Ascending aorta (tissue), 2 donors: ENCODE data around the gene CD163L1. TPM values are rescaled to one million over a fixed set of nuclear protein-coding genes. Genes with fewer than 3 reads are reported as not detected.

ENCODE experiments used
- DNase-seq, 2 donors: peaks; one replicate each; pipeline ENCODE4 v3.0.0-alpha.2; 2019; ENCODE audit warnings: low spot score in 2 of 2
- H3K27ac ChIP-seq, 2 donors: fragments of 200-600 bp; sonication (generic); one replicate each; pipeline ENCODE4 v1.5.1; 2016 to 2017; ENCODE audit warnings: mild to moderate bottlenecking in 1 of 2
- H3K27me3 ChIP-seq: fragments of 200-600 bp; sonication (generic); one replicate; pipeline ENCODE4 v1.5.1; 2017
- H3K36me3 ChIP-seq, 2 donors: fragments of 200-600 bp; sonication (generic); one replicate each; pipeline ENCODE4 v1.5.1; 2016
- H3K4me1 ChIP-seq, 2 donors: fragments of 200-600 bp; sonication (generic); one replicate each; pipeline ENCODE4 v1.5.1; 2016 to 2017; ENCODE audit warnings: mild to moderate bottlenecking in 1 of 2
- H3K4me3 ChIP-seq, 2 donors: fragments of 200-600 bp; sonication (generic); one replicate each; pipeline ENCODE4 v1.5.1; 2016 to 2017; ENCODE audit warnings: mild to moderate bottlenecking in 1 of 2
- H3K9me3 ChIP-seq, 2 donors: fragments of 200-600 bp; sonication (generic); one replicate each; pipeline ENCODE4 v1.5.1; 2016
- CTCF ChIP-seq, 3 experiments: fragments of 200-600 bp in 2 of 3; fragments of 450-650 bp in 1 of 3; sonication (generic) in 2 of 3; IDR thresholded peaks; one replicate each; pipeline ENCODE4 v1.5.1; 2016 to 2019; ENCODE audit warnings: antibody characterized with exemption in 3 of 3, mild to moderate bottlenecking in 1 of 3, moderate library complexity in 1 of 3
- intact Hi-C: fragments of 100-400 bp; cut with DNase I; formaldehyde crosslinking; loops from one replicate; pipeline ENCODE4 v1.15.1; 2023
- total RNA-seq: library from RNA; depleted of rRNA; stranded (reverse); fragments of >200 nt; gene quantifications from one replicate; pipeline ENCODE4 v1.1.0, GENCODE V29; 2016

The CD163L1 gene
- total RNA-seq, 1 donor from 2014 or later = not detected

GRCh38 chr12:7324176-7324575 lies 119.8 kb downstream of the CD163L1 start:
- Histone ChIP-seq H3K36me3 (no peaks in the 10 kb centered on the region), H3K27ac (no peak overlapping the region), H3K4me1 (no peaks in the 10 kb centered on the region), H3K27me3 (no peaks in the 10 kb centered on the region), H3K9me3 (no peaks in the 10 kb centered on the region), H3K4me3 (no peak overlapping the region)
- TF ChIP-seq CTCF (IDR thresholded peaks at IDR 0.05) = no peak
- no peak for DNase-seq
- intact Hi-C loops = no loop called here

GRCh38 chr12:7322599-7322998 lies 121.4 kb downstream of the CD163L1 start:
- intact Hi-C loops = no loop called here
- H3K27me3 ChIP-seq = no peaks in the 10 kb centered on the region
- H3K4me1 ChIP-seq = no peaks in the 10 kb centered on the region
- H3K4me3 ChIP-seq = no peak overlapping the region
- H3K9me3 ChIP-seq = no peaks in the 10 kb centered on the region
- no peak for TF ChIP-seq CTCF (IDR thresholded peaks at IDR 0.05)
- H3K27ac ChIP-seq = no peak overlapping the region
- H3K36me3 ChIP-seq = no peaks in the 10 kb centered on the region
- no peak for DNase-seq

- Histone ChIP-seq H3K27ac (no peak overlapping the region), H3K36me3 (no peaks in the 10 kb centered on the region), H3K4me1 (no peaks in the 10 kb centered on the region), H3K4me3 (no peak overlapping the region), H3K27me3 (no peaks in the 10 kb centered on the region), H3K9me3 (no peaks in the 10 kb centered on the region)
- DNase-seq = no peak
- intact Hi-C loops = no loop called here
- TF ChIP-seq CTCF (IDR thresholded peaks at IDR 0.05) = no peak
Measured at GRCh38 chr12:7321624-7322023, 122.3 kb downstream of the CD163L1 start.

GRCh38 chr12:7319930-7320329 lies 124.0 kb downstream of the CD163L1 start:
- Histone ChIP-seq H3K4me3 (no peak overlapping the region), H3K9me3 (no peaks in the 10 kb centered on the region), H3K27ac (no peak overlapping the region), H3K36me3 (no peaks in the 10 kb centered on the region), H3K4me1 (no peaks in the 10 kb centered on the region), H3K27me3 (no peaks in the 10 kb centered on the region)
- intact Hi-C loops = no loop called here
- TF ChIP-seq CTCF (IDR thresholded peaks at IDR 0.05) = no peak
- no peak for DNase-seq

- no peaks in the 10 kb centered on the region for H3K4me1 ChIP-seq
- no peak for TF ChIP-seq CTCF (IDR thresholded peaks at IDR 0.05)
- no peaks in the 10 kb centered on the region for H3K9me3 ChIP-seq
Measured at GRCh38 chr12:7310070-7310469, 133.9 kb downstream of the CD163L1 start.

More at GRCh38 chr12:7310070-7310469, 133.9 kb downstream of the CD163L1 start:
- Histone ChIP-seq H3K36me3 (no peaks in the 10 kb centered on the region), H3K27me3 (no peaks in the 10 kb centered on the region), H3K27ac (no peak overlapping the region), H3K4me3 (no peak overlapping the region)
- intact Hi-C loops = no loop called here
- no peak for DNase-seq

Other genes starting within 250 kb of the CD163L1 start
- gene ACSM4, start 140.1 kb downstream of the CD163L1 start, total RNA-seq = not detected
- 120 TPM for gene CD163, start 59.6 kb upstream of the CD163L1 start, total RNA-seq
- not detected for gene APOBEC1, start 221.8 kb upstream of the CD163L1 start, total RNA-seq